ENCODE data around the gene MEIOSIN.

The MEIOSIN gene

GRCh38 chr19:45780146-45780447 is 46.9 kb downstream of the MEIOSIN start:
- peak overlapping the region; percentile 77 for H3K4me3 ChIP-seq (ENCODE audit: low read length)

GRCh38 chr19:45780448-45781213 is 47.4 kb downstream of the MEIOSIN start:
- peaks cover 4% of the 10 kb centered on the region for H3K36me3 ChIP-seq (replicated peaks; ENCODE audit: low read depth, low read length)
- TF ChIP-seq CTCF (IDR thresholded peaks at IDR 0.05; ENCODE audit: low read depth, low read length) = no peak
- no peak for TF ChIP-seq EZH2phosphoT487 (IDR thresholded peaks at IDR 0.05; ENCODE audit: low read depth)
- H4K20me1 ChIP-seq (ENCODE audit: insufficient read depth, low read length) = 0 out of 2 replicates have a peak, but pooled peaks cover 10% of the 10 kb centered on the region
- no peaks in the 10 kb centered on the region for H3K9me3 ChIP-seq (ENCODE audit: insufficient read depth, low read length)
- peak overlapping the region; percentile 77 for H3K4me2 ChIP-seq (ENCODE audit: low read length)
- H3K9ac ChIP-seq (ENCODE audit: low read length) = no peak overlapping the region
- no peak overlapping the region for H3K27ac ChIP-seq (ENCODE audit: low read length)
- no peak overlapping the region for H2AFZ ChIP-seq (ENCODE audit: low read depth, low read length)
- no peaks in the 10 kb centered on the region for H3K79me2 ChIP-seq (ENCODE audit: low read length)
- peak overlapping the region; percentile 77; the same call in 1 of the 2 replicates for H3K4me3 ChIP-seq (ENCODE audit: low read length)
- H3K4me1 ChIP-seq (ENCODE audit: low read length) = peaks cover 31% of the 10 kb centered on the region
- H3K27me3 ChIP-seq (ENCODE audit: low read depth, low read length) = no peaks in the 10 kb centered on the region

More at GRCh38 chr19:45780146-45780447, 46.9 kb downstream of the MEIOSIN start:
- H3K36me3 ChIP-seq (replicated peaks; ENCODE audit: low read depth, low read length) = peaks cover 4% of the 10 kb centered on the region
- peak overlapping the region; percentile 77 for H3K4me2 ChIP-seq (ENCODE audit: low read length)
- H3K4me1 ChIP-seq (ENCODE audit: low read length) = peaks cover 31% of the 10 kb centered on the region
- no peaks in the 10 kb centered on the region for H3K9me3 ChIP-seq (ENCODE audit: insufficient read depth, low read length)
- peak overlapping the region; percentile 52; the same call in 1 of the 2 replicates for H3K9ac ChIP-seq (ENCODE audit: low read length)
- no peak overlapping the region for H2AFZ ChIP-seq (ENCODE audit: low read depth, low read length)
- 0 out of 2 replicates have a peak, but pooled peaks cover 6% of the 10 kb centered on the region for H4K20me1 ChIP-seq (ENCODE audit: insufficient read depth, low read length)
- TF ChIP-seq CTCF (IDR thresholded peaks at IDR 0.05; ENCODE audit: low read depth, low read length) = no peak
- no peak for TF ChIP-seq EZH2phosphoT487 (IDR thresholded peaks at IDR 0.05; ENCODE audit: low read depth)
- no peaks in the 10 kb centered on the region for H3K79me2 ChIP-seq (ENCODE audit: low read length)
- peak overlapping the region; percentile 10; the same call in 1 of the 2 replicates for H3K27ac ChIP-seq (ENCODE audit: low read length)
- no peaks in the 10 kb centered on the region for H3K27me3 ChIP-seq (ENCODE audit: low read depth, low read length)

GRCh38 chr19:45781214-45782161 is 48.2 kb downstream of the MEIOSIN start:
- no peak for TF ChIP-seq EZH2phosphoT487 (IDR thresholded peaks at IDR 0.05; ENCODE audit: low read depth)
- TF ChIP-seq CTCF (IDR thresholded peaks at IDR 0.05; ENCODE audit: low read depth, low read length) = no peak
- Histone ChIP-seq H4K20me1 (ENCODE audit: insufficient read depth, low read length) (0 out of 2 replicates have a peak, but pooled peaks cover 10% of the 10 kb centered on the region), H3K4me3 (ENCODE audit: low read length) (no peak overlapping the region), H3K36me3 (replicated peaks; ENCODE audit: low read depth, low read length) (peaks cover 6% of the 10 kb centered on the region), H3K9ac (ENCODE audit: low read length) (no peak overlapping the region), H3K4me1 (ENCODE audit: low read length) (peaks cover 31% of the 10 kb centered on the region), H3K27ac (ENCODE audit: low read length) (no peak overlapping the region), H3K4me2 (ENCODE audit: low read length) (no peak overlapping the region), H3K79me2 (ENCODE audit: low read length) (no peaks in the 10 kb centered on the region), H3K27me3 (ENCODE audit: low read depth, low read length) (no peaks in the 10 kb centered on the region), H2AFZ (ENCODE audit: low read depth, low read length) (no peak overlapping the region), H3K9me3 (ENCODE audit: insufficient read depth, low read length) (no peaks in the 10 kb centered on the region)
